ENCODE measurements around the gene CDKAL1.

DNA sequence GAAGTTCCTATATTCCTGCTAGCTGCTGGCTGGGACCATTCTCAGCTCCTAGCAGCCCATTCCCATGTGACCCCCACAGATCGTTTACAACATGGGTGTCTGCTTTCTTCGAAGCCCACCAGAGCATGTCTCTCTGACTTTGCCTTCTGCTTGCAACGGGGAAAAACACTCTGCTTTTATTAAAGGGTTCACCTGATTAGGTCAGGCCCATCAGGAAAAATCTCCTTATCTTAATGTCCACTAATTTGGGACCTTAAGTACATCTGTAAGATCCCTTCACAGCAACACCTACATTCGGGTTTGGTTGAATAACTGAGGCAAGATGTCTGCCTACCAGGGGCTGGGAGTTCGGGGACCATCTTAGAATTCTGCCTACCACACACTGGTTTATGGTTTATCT lies 496.9 kb downstream of the CDKAL1 start:
- TF ChIP-seq, protein P1, sequence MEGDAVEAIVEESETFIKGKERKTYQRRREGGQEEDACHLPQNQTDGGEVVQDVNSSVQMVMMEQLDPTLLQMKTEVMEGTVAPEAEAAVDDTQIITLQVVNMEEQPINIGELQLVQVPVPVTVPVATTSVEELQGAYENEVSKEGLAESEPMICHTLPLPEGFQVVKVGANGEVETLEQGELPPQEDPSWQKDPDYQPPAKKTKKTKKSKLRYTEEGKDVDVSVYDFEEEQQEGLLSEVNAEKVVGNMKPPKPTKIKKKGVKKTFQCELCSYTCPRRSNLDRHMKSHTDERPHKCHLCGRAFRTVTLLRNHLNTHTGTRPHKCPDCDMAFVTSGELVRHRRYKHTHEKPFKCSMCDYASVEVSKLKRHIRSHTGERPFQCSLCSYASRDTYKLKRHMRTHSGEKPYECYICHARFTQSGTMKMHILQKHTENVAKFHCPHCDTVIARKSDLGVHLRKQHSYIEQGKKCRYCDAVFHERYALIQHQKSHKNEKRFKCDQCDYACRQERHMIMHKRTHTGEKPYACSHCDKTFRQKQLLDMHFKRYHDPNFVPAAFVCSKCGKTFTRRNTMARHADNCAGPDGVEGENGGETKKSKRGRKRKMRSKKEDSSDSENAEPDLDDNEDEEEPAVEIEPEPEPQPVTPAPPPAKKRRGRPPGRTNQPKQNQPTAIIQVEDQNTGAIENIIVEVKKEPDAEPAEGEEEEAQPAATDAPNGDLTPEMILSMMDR (IDR thresholded peaks at IDR 0.05): no peak
- TF ChIP-seq EP300 (IDR thresholded peaks at IDR 0.05): no peak

Measured in esophagus muscularis mucosa (tissue), 3 donors.